K562 (cell line): ENCODE measurements around the gene IL13RA1. TPM values are rescaled to one million over a fixed set of nuclear protein-coding genes. Genes with fewer than 3 reads are reported as not detected.

Experiments
- ATAC-seq: fragments of 200-7000 bp; cut with Tn5 transposase; 3 replicates; pipeline ENCODE4 v1.9.1; 2020; ENCODE audit warnings: moderate library complexity
- BruUV-seq: library from RNA; stranded (reverse); fragments of 400-500 nt; replicated peaks from 2 replicates; lab custom pipeline; 2021; lab: Mats Ljungman, UMichigan
- CTCF ChIA-PET: fragments of 300-600 bp; formaldehyde crosslinking; extraction: SDS; loops from one replicate; lab custom pipeline; 2021; ENCODE audit warnings: low intra/inter-chr PET ratio; lab: Yijun Ruan, JAX
- POLR2A ChIA-PET: fragments of 300-600, 350-650 bp; sonication (Branson Sonifier 250); formaldehyde crosslinking; extraction: SDS; loops from one replicate; lab custom pipeline; 2021; ENCODE audit warnings: antibody characterized with exemption, inconsistent platforms; lab: Yijun Ruan, JAX
- DNase-seq, 4 experiments: peaks; one replicate each; pipeline versions ENCODE4 v3.0.0 to v3.0.0-alpha.2; 2011 to 2018; ENCODE audit warnings: low spot score in 3 of 4, mixed read lengths in 3 of 4; ENCODE audit errors: extremely low read depth in 1 of 4
- FAIRE-seq: peaks from 2 replicates; lab custom pipeline; 2011; peaks lifted over from hg19 to GRCh38; lab: Jason Lieb, UNC
- H2AFZ ChIP-seq: 2 replicates; pipeline ENCODE4 v1.6.0; 2011; ENCODE audit warnings: low read depth, low read length, control low read depth, inconsistent platforms
- H3K27ac ChIP-seq: fragments of 200-600 bp; 3 replicates; pipeline ENCODE4 v1.8.0; 2011; ENCODE audit warnings: low read depth, mild to moderate bottlenecking, control low read depth, inconsistent platforms, low read length, moderate library complexity, mixed read lengths; ENCODE audit errors: extremely low read depth
- H3K27me3 ChIP-seq, 2 experiments: fragments of 300-600 bp in 1 of 2; 2 replicates in 1 of 2; 3 replicates in 1 of 2; pipeline versions ENCODE4 v1.6.0 to v1.8.0; 2011; ENCODE audit warnings: inconsistent platforms in 2 of 2, low read length in 2 of 2, mild to moderate bottlenecking in 1 of 2, mixed read lengths in 1 of 2, moderate library complexity in 1 of 2; ENCODE audit not compliant: control insufficient read depth in 2 of 2, insufficient read depth in 2 of 2
- H3K36me3 ChIP-seq: fragments of 300-600 bp; 3 replicates; pipeline ENCODE4 v1.8.0; 2011; ENCODE audit warnings: mild to moderate bottlenecking, low read length, inconsistent platforms; ENCODE audit not compliant: control insufficient read depth, insufficient read depth
- H3K4me1 ChIP-seq, 2 experiments: fragments of 200-600 bp in 1 of 2; replicated peaks in 1 of 2; 2 replicates in 1 of 2; 3 replicates in 1 of 2; pipeline versions ENCODE4 v1.5.1 to v1.8.0; 2011; ENCODE audit warnings: inconsistent platforms in 2 of 2, low read length in 2 of 2, mild to moderate bottlenecking in 1 of 2, mixed read lengths in 1 of 2, moderate library complexity in 1 of 2; ENCODE audit not compliant: control insufficient read depth in 2 of 2, insufficient read depth in 2 of 2
- H3K4me2 ChIP-seq: 2 replicates; pipeline ENCODE4 v1.6.1; 2011; ENCODE audit warnings: low read length, control low read depth, inconsistent platforms, mixed read lengths; ENCODE audit not compliant: insufficient read depth
- H3K4me3 ChIP-seq: fragments of 200-600 bp; sonication (generic), shearing (Covaris generic); 2 replicates; pipeline ENCODE4 v1.5.1; 2016; ENCODE audit warnings: control low read depth, inconsistent platforms
- H3K79me2 ChIP-seq: fragments of 200-600 bp; 3 replicates; pipeline ENCODE4 v1.8.0; 2011; ENCODE audit warnings: low read length, inconsistent platforms; ENCODE audit not compliant: control insufficient read depth, insufficient read depth
- H3K9ac ChIP-seq, 2 experiments: 2 replicates each; pipeline versions ENCODE4 v1.6.0 to v1.6.1; 2011; ENCODE audit warnings: low read depth in 2 of 2, low read length in 2 of 2, control low read depth in 1 of 2, inconsistent platforms in 1 of 2, mild to moderate bottlenecking in 1 of 2, mixed read lengths in 1 of 2; ENCODE audit not compliant: insufficient read depth in 1 of 2
- H3K9me1 ChIP-seq: one replicate; pipeline ENCODE4 v1.6.0; 2011; ENCODE audit warnings: inconsistent platforms, mild to moderate bottlenecking, low read length, moderate library complexity; ENCODE audit not compliant: control insufficient read depth, insufficient read depth
- H3K9me3 ChIP-seq: replicated peaks from 2 replicates; pipeline ENCODE4 v1.5.1; 2011; ENCODE audit warnings: low read depth, low read length, inconsistent platforms; ENCODE audit not compliant: control insufficient read depth, insufficient read depth
- H4K20me1 ChIP-seq: replicated peaks from 2 replicates; pipeline ENCODE4 v1.6.1; 2011; ENCODE audit warnings: low read length, inconsistent platforms, mixed read lengths; ENCODE audit not compliant: control insufficient read depth, insufficient read depth
- CREM ChIP-seq: IDR thresholded peaks from 2 replicates; pipeline ENCODE4 v1.6.1; 2014; ENCODE audit warnings: antibody characterized with exemption, low read depth
- CTCF ChIP-seq, 3 experiments: IDR thresholded peaks in 2 of 3; conservative IDR thresholded peaks in 1 of 3; 2 replicates each; pipeline ENCODE4 v1.5.1; 2011 to 2012; ENCODE audit warnings: low read length in 3 of 3, mild to moderate bottlenecking in 3 of 3, control low read depth in 2 of 3, improper control_type of control experiment in 1 of 3, inconsistent platforms in 1 of 3, low read depth in 1 of 3, mixed read lengths in 1 of 3, moderate library complexity in 1 of 3; ENCODE audit not compliant: insufficient read depth in 2 of 3
- E2F6 ChIP-seq, 2 experiments: IDR thresholded peaks; 2 replicates each; pipeline ENCODE4 v1.6.1; 2011; ENCODE audit warnings: borderline replicate concordance in 1 of 2, control low read depth in 1 of 2, low read depth in 1 of 2, low read length in 1 of 2, mild to moderate bottlenecking in 1 of 2, mixed read lengths in 1 of 2, moderate library complexity in 1 of 2; ENCODE audit not compliant: insufficient read depth in 1 of 2, insufficient read length in 1 of 2, poor library complexity in 1 of 2, severe bottlenecking in 1 of 2; ENCODE audit errors: extremely low read depth in 1 of 2
- E2F8 ChIP-seq: fragments of 450-650 bp; IDR thresholded peaks from 2 replicates; pipeline ENCODE4 v1.7.1; 2018; ENCODE audit warnings: mild to moderate bottlenecking, low read depth; ENCODE audit not compliant: partially characterized antibody
- HMG20B ChIP-seq: fragments of 250-450 bp; sonication (Bioruptor Pico); IDR thresholded peaks from 2 replicates; pipeline ENCODE4 v1.5.0; 2021; ENCODE audit warnings: mild to moderate bottlenecking
- L3MBTL2 ChIP-seq: fragments of 450-650 bp; IDR thresholded peaks from 2 replicates; pipeline ENCODE4 v1.6.1; 2016; ENCODE audit warnings: mild to moderate bottlenecking, moderate library complexity
- NBN ChIP-seq: fragments of 450-650 bp; IDR thresholded peaks from 2 replicates; pipeline ENCODE4 v1.6.1; 2016; ENCODE audit warnings: low read depth, mild to moderate bottlenecking
- NFYB ChIP-seq: IDR thresholded peaks from 2 replicates; pipeline ENCODE4 v1.6.1; 2011; ENCODE audit warnings: mild to moderate bottlenecking, moderate library complexity; ENCODE audit not compliant: insufficient read length; ENCODE audit errors: extremely low read depth
- ZBTB8A ChIP-seq: fragments of 450-650 bp; IDR thresholded peaks from 2 replicates; pipeline ENCODE4 v1.6.1; 2018; ENCODE audit warnings: mild to moderate bottlenecking, moderate library complexity; ENCODE audit not compliant: partially characterized antibody
- WGBS: fragments of 100-300 bp; shearing (Covaris generic); methylation state at CpG from one replicate; pipeline ENCODE4 v1.1.6; 2016; ENCODE audit warnings: low coverage, mixed read lengths; ENCODE audit not compliant: insufficient coverage; ENCODE audit errors: missing lambda C conversion rate; 5-methylcytosine and 5-hydroxymethylcytosine counted together
- in situ Hi-C: fragments of 300-500 bp; cut with MboI; formaldehyde crosslinking; loops from 4 replicates; pipeline ENCODE4 v1.15.0; 2018; ENCODE audit warnings: inconsistent platforms, mixed read lengths
- intact Hi-C: fragments of 100-400 bp; cut with micrococcal nuclease; formaldehyde crosslinking; loops from 2 replicates; pipeline ENCODE4 v1.14.2; 2022
- polyA plus RNA-seq, 8 experiments: library from polyadenylated mRNA; depleted of rRNA in 4 of 8; stranded (reverse) in 5 of 8; unstranded in 3 of 8; fragments of >200 nt; fragmentation: Nextera tagmentation in 2 of 8; fragmentation: Illumina TruSeq in 1 of 8; extraction: Ambion mirVana in 2 of 8; extraction: Trizol in 1 of 8; gene quantifications; 2 replicates each; pipeline versions ENCODE4 v1.2.1 to v1.2.3, GENCODE V29; 2011 to 2014; ENCODE audit warnings: inconsistent platforms in 1 of 8, missing spikeins in 1 of 8
- total RNA-seq, 7 experiments: library from RNA; depleted of rRNA in 6 of 7; stranded (reverse); fragments of >200 nt in 6 of 7; fragmentation: Illumina TruSeq in 2 of 7; extraction: Trizol in 2 of 7; gene quantifications; 2 replicates each; pipeline versions ENCODE4 v1.2.1 to v1.2.3, GENCODE V29; 2011 to 2021; ENCODE audit warnings: low replicate concordance in 1 of 7

The IL13RA1 gene
- total and polyA plus RNA-seq, 9 of the 15 experiments (the other 6 are each of a cell fraction or from before 2014, with no cell fraction given) = 2.9 to 22.9 (median 12.2) TPM

GRCh38 chrX:118823263-118824172 lies 96.1 kb downstream of the IL13RA1 start, which contains the start of gene ZCCHC12:
ZCCHC12 (plus strand) TSS chrX:118823824; CDS start chrX:118825245, 1,421 bp downstream.
- Histone ChIP-seq H2AFZ (peak within 1 kb of the TSS; percentile 45; the same call in 1 of the 2 replicates), H3K4me1 (peaks cover 0 to 12% of the 10 kb centered on the region in 2 experiments; a peak in 3 of 5 replicates), H3K79me2 (no peaks in the 10 kb centered on the region), H3K9me3 (no peaks in the 10 kb centered on the region), H3K4me3 (peak within 1 kb of the TSS; percentile 8; the same call in 1 of the 2 replicates), H3K36me3 (no peaks in the 10 kb centered on the region), H3K27ac (no peak within 1 kb of the TSS), H3K9me1 (no peaks in the 10 kb centered on the region), H4K20me1 (no peaks in the 10 kb centered on the region; the same call in 1 of the 2 replicates), H3K9ac (peak within 1 kb of the TSS in 1 of 2 experiments; percentile 10; a peak in 2 of 4 replicates), H3K4me2 (peak within 1 kb of the TSS; percentile 41), H3K27me3 (peaks cover 19 to 48% of the 10 kb centered on the region in 2 experiments; a peak in 4 of 5 replicates)
- in situ Hi-C loops (no loop called here), intact Hi-C loops (no loop called here)
- CTCF ChIA-PET = no interaction called here
- ATAC-seq (peak; percentile 95), FAIRE-seq (no peak), DNase-seq (peak; percentile 77 to 83 (median 81))
- BruUV-seq = no TSS peak
- WGBS = 8% methylated on average over 19 of the region's 51 CpGs
- POLR2A ChIA-PET = interaction anchor here (0.7 kb wide), 1 partner anchor 9 kb away, joined by 3 read pairs; no protein-coding TSS in a partner anchor
- TF ChIP-seq CREM = peak; percentile 48
- TF ChIP-seq NBN = no peak
- TF ChIP-seq NFYB = peak; percentile 42
- no peak for TF ChIP-seq E2F8
- no peak for TF ChIP-seq HMG20B (CRISPR knock-in tag)
- TF ChIP-seq E2F6 (IDR thresholded peaks at IDR 0.05; ENCODE audit: borderline replicate concordance in 1 of 2, extremely low read depth in 1 of 2, insufficient read depth in 1 of 2, insufficient read length in 1 of 2, low read depth in 1 of 2, low read length in 1 of 2, poor library complexity in 1 of 2, severe bottlenecking in 1 of 2) = peak; percentile 46 to 57
- peak; percentile 86 for TF ChIP-seq L3MBTL2
- no peak for TF ChIP-seq ZBTB8A
- TF ChIP-seq CTCF (IDR thresholded peaks at IDR 0.05 in 2 of 3, conservative IDR thresholded peaks at IDR 0.05 in 1 of 3; ENCODE audit: insufficient read depth in 2 of 3, low read depth in 1 of 3, low read length in 3 of 3) = peak in 1 of 3 experiments; percentile 9; a peak in 1 of 6 replicates
